Right kidney (tissue), 9 donors: Measurements from ENCODE around the gene EVI5L.
"Not testable (repeated sequence)": the region's sequence is repeated elsewhere in the genome, so short reads cannot be mapped to it uniquely, and the experiment has no call there.

Experiments used
- DNase-seq: peaks from one replicate; pipeline ENCODE4 v3.0.0-alpha.2; 2016
- long read RNA-seq, 8 donors: transcript quantifications; one replicate each; lab custom pipeline, GENCODE V29; 2026

The EVI5L gene
- long read RNA-seq, donor 1, partial matches to known transcripts: 65 of 73 reads
- long read RNA-seq, donor 1, other reads (novel, unspliced or antisense): 7 of 73 reads
- long read RNA-seq, donor 2, partial matches to known transcripts: 55 of 55 reads
- long read RNA-seq, donor 2, other reads (novel, unspliced or antisense): 0 of 55 reads
- long read RNA-seq, donor 3, partial matches to known transcripts: 105 of 106 reads
- long read RNA-seq, donor 3, other reads (novel, unspliced or antisense): 0 of 106 reads
- long read RNA-seq, donor 4, partial matches to known transcripts: 190 of 225 reads
- long read RNA-seq, donor 4, other reads (novel, unspliced or antisense): 35 of 225 reads
- long read RNA-seq, donor 5, partial matches to known transcripts: 92 of 94 reads
- long read RNA-seq, donor 5, other reads (novel, unspliced or antisense): 0 of 94 reads
- long read RNA-seq, donor 6, partial matches to known transcripts: 162 of 163 reads
- long read RNA-seq, donor 6, other reads (novel, unspliced or antisense): 0 of 163 reads
- long read RNA-seq, donor 7: 0 reads
- long read RNA-seq, donor 8, partial matches to known transcripts: 184 of 185 reads
- long read RNA-seq, donor 8, other reads (novel, unspliced or antisense): 0 of 185 reads

GRCh38 chr19:7829561-7830271 is at the start of gene EVI5L:
EVI5L (plus strand) TSS chr19:7830218; CDS start chr19:7846543, 16,325 bp downstream.
- peak; percentile 90 for DNase-seq

- no peak for DNase-seq
Observed at GRCh38 chr19:7781157-7781556, 48.9 kb upstream of the EVI5L start.

DNA sequence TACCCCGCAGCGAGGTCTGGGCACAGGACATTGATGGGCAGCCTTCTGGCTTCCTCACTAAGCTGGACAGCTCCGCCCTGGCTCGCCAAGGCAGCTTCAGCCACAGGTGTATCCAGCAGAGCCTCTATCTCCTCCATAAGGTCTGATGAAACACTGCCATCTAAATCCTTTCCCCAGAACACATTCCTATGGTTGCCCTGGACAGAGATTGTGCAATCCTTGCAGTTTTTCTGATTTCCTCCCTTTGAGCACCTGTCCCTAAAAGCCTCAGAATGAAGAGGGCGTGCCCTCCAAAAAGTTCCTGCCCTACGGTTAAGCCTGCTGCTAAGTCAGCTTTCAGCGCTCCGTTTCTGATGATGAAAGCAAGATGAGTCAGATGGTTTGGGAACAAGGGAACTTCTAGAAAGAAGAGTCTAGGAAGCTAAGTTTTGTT is 46.0 kb upstream of the EVI5L start:
- DNase-seq: no peak

- no peak for DNase-seq
Observed at GRCh38 chr19:7784856-7785255, 45.2 kb upstream of the EVI5L start.

GRCh38 chr19:7787141-7787540 is 42.9 kb upstream of the EVI5L start:
- no peak for DNase-seq

- no peak for DNase-seq
Observed at GRCh38 chr19:7787602-7788177, 42.3 kb upstream of the EVI5L start.

DNA sequence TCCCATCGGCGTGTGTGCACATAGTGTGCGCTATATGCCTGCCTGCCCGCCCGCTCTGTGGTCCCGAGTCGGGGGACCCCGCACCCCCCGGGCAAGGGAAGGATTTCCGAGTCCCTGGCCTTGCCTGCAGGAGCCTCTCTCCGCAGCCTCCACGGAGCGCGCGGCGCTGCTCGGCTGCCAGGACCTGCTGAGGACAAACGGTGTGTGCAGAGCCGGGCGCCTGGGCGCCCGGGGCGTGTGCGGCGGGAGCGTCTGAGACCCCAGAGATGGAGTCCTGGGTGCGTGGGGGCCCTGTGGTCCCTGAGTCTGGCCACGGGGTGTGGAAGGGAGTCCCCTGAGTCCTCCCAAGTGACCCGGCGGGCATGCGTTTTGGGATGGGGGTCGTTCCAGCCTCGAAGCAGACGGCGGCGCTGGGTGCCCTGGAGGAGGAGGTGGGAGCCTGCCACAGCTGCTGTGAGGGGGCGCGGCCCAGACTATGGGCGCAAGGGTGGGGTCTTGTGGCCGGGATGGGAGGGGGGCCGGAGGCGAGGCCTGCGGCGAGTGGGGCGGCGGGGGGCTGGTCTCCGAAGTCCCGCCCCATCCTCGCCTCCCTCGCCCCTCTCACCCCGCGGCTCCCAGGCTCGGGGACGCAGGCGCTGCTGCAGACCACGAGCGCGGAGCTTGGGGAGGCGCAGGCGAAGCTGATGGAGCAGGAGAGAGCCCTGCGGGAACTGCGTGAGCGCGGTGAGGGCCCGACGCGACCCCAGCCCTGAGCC is 41.7 kb upstream of the EVI5L start:
- peak; percentile 54 for DNase-seq

GRCh38 chr19:7788933-7789323 is 41.1 kb upstream of the EVI5L start:
- no peak for DNase-seq

GRCh38 chr19:7789447-7789846 is 40.6 kb upstream of the EVI5L start:
- DNase-seq: no peak

DNA sequence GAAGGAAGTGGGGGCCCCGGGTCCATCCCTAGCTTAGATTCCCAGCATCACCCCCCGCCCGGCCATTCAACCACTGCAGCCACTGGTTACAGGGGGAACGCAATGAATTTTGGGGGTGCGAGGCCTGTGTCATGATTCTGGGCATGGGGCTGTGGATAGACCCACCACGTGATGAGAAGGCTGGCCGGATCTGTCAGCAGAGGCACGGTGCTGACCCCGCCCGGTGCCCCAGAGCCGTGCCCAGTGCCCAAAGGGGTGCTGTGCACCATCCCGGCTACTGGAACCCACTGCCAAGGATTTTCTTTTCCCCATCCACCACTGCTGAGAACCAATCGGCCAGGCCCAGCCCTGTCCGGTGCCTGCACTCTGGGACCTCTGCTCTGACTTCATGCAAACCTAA is 39.6 kb upstream of the EVI5L start:
- DNase-seq: no peak

- DNase-seq: peak; percentile 50
Observed at GRCh38 chr19:7792281-7792680, 37.7 kb upstream of the EVI5L start.

GRCh38 chr19:7792701-7793100 is 37.3 kb upstream of the EVI5L start:
- DNase-seq: not testable (repeated sequence)

- DNase-seq: no peak
Observed at GRCh38 chr19:7793493-7793892, 36.5 kb upstream of the EVI5L start.

DNA sequence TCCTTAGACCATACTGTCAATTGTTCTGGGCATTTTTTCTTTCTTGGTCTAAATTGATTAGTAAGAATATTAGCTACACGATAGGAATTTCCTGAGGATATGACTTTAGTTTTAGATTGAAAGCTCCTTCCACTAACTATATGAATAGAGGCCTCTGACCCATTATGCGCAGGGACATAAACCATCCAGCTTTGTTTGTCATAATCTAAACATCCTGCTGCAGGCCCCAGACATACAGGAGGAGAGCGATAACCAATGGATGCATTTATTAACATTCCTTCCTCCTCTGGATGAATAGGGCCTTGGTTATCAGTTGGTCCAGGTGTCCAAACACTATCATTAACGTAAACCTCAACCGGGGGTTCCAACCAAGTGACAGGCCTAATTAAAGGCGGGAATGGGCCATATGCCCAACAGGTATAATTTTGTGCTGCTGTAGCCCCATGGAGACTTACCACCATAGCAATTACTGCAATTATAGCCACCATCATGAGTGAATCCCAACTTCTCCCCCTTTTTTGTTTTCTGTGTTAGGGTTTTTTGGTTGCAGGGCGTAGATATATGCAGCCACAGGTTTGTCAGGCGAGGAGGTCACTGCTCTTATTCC is 34.4 kb upstream of the EVI5L start:
- no peak for DNase-seq

DNA sequence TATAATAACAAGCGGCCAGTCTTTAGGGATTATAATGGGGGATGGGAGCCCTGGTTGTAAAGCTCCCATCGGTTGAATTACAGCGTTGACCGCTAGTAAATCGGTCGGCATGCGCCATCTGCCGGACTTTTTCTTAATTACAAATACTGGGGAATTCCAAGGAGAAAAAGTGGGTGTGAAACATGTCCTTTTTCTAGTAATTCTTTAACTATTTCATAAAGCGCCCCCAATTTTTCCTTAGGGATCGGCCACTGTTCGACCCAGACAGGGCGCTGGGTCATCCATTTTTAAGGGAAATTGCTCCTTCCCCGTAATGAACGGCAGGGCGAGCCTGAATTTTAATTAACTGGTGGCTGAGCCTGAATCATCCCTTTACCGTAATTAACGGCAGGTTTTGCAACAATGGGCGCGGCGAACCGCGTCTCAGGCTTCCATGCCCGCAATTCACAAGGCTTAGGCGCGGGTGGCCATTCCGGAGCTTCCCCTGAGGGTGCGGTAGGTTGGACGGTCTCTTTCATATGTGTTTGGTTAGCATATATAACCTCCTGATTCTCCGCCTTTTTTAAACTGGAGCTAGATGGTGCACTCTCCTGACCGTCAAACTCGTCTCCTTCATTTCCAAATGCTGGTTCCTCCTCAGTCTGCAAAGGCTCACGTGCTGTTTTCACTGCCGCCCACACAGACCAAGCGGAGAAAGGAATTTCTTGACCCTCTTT is 30.2 kb upstream of the EVI5L start:
- peak; percentile 61 for DNase-seq

- no peak for DNase-seq
Observed at GRCh38 chr19:7801020-7801570, 28.9 kb upstream of the EVI5L start.

- DNase-seq: no peak
Observed at GRCh38 chr19:7806234-7806633, 23.8 kb upstream of the EVI5L start.

GRCh38 chr19:7806876-7807275 is 23.1 kb upstream of the EVI5L start:
- no peak for DNase-seq

DNA sequence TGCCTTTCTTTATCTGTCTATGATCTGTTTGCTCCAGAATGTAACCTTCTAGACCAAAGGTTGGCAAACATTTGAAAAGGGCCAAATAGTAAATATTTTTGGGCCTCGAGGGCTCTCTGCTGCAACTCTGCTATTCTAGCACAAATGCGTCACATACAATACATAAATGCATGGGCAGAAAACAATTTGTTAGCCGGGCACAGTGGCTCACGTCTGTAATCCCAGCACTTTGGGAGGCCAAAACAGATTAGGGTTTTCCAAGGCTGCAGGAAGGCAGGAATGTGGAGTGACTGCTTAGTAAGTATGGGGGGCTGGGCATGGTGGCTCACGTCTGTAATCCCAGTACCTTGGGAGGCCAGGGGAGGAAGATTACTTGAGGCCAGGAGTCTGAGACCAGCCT is 21.9 kb upstream of the EVI5L start:
- no peak for DNase-seq

DNA sequence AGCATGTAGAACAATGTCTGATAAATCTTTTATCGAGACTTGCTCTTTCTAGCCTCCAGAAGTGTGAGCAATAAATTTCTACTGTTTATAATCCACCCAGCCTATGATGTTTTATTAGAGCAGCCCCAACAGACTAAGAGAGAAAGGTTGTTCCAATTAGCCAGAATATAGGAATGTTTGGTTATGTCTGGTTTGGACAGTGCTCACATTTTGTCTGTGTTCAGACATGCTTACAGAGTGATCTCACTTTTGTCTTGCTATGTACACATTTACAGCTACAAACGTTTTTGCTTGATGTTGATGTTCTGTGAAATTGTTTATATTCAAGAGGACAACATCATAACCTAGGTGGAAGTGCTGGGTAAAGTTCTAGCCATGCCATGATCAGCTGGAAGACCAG is 18.0 kb upstream of the EVI5L start:
- no peak for DNase-seq

DNA sequence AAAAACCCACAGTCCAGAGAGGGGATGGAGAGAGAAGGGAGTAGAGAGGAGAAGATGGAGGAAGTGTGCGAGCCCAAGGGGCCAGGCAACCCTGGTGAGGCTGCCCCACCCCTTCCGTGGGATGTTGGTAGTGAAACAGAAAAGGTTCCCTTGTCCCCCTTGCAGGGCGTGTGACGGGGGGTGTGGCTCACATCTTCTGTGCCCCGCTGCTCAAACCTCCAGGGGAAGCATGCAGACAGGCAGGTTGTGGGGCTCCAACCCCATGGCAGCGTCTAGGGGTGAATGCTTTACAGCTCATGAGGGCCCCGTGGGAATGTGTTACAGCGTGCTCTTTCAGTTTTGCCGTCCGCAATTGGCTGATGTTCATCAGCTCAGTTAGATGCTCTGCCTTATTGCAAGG is 14.7 kb upstream of the EVI5L start:
- DNase-seq: no peak
